Stimulated activated CD8-positive, alpha-beta memory T cell treated with anti-CD3 and anti-CD28 coated beads, Interleukin-7, amount 100 ng/mL, for 1 hour (primary cell): ENCODE results near the gene KCTD17.
"Not testable (repeated sequence)": the region's sequence is repeated elsewhere in the genome, so short reads cannot be mapped to it uniquely, and the experiment has no call there.

Experiments
- DNase-seq, 2 donors: peaks; one replicate each; pipeline ENCODE4 v3.0.0-alpha.2; 2020; ENCODE audit warnings: low read depth in 2 of 2

KCTD17 gene

GRCh38 chr22:37061611-37062375 lies 10.3 kb downstream of the KCTD17 start:
- no peak for DNase-seq

GRCh38 chr22:37062376-37062675 lies 10.8 kb downstream of the KCTD17 start:
- no peak for DNase-seq

GRCh38 chr22:37062702-37063381 lies 11.3 kb downstream of the KCTD17 start:
- DNase-seq = no peak

- DNase-seq = no peak
These were observed 12.2 kb downstream of the KCTD17 start for GRCh38 chr22:37063431-37064420.

- no peak for DNase-seq
These were observed 13.0 kb downstream of the KCTD17 start for GRCh38 chr22:37064553-37064952.

- DNase-seq = no peak
These were observed 13.6 kb downstream of the KCTD17 start for GRCh38 chr22:37065180-37065579.

- no peak for DNase-seq
These were observed 14.4 kb downstream of the KCTD17 start for GRCh38 chr22:37065961-37066360.

GRCh38 chr22:37067428-37067827 lies 15.9 kb downstream of the KCTD17 start:
- DNase-seq = no peak

GRCh38 chr22:37068859-37069258 lies 17.3 kb downstream of the KCTD17 start:
- DNase-seq = no peak

- DNase-seq = no peak
These were observed 17.8 kb downstream of the KCTD17 start for GRCh38 chr22:37069319-37069718.

GRCh38 chr22:37069719-37070118 lies 18.2 kb downstream of the KCTD17 start:
- DNase-seq = no peak

- no peak for DNase-seq
These were observed 18.8 kb downstream of the KCTD17 start for GRCh38 chr22:37070334-37070733.

- no peak for DNase-seq
These were observed 19.2 kb downstream of the KCTD17 start for GRCh38 chr22:37070744-37071143.

GRCh38 chr22:37071850-37072592 lies 20.5 kb downstream of the KCTD17 start:
- not testable (repeated sequence) for DNase-seq

- DNase-seq = no peak
These were observed 21.1 kb downstream of the KCTD17 start for GRCh38 chr22:37072673-37073072.

GRCh38 chr22:37074537-37074936 lies 23.0 kb downstream of the KCTD17 start:
- DNase-seq = no peak

GRCh38 chr22:37075046-37075445 lies 23.5 kb downstream of the KCTD17 start:
- DNase-seq = no peak

GRCh38 chr22:37075822-37076433 lies 24.4 kb downstream of the KCTD17 start:
- DNase-seq = no peak

GRCh38 chr22:37077802-37078448 lies 26.4 kb downstream of the KCTD17 start:
- peak; percentile 69 to 79 for DNase-seq

GRCh38 chr22:37079158-37079557 lies 27.6 kb downstream of the KCTD17 start:
- DNase-seq = no peak
